Upper lobe of left lung (tissue), 6 donors: ENCODE results near the gene SPOCK1. TPM values are rescaled to one million over a fixed set of nuclear protein-coding genes. Genes with fewer than 3 reads are reported as not detected.

Experiments
- ATAC-seq, 2 donors: fragments of 200-7000 bp; cut with Tn5 transposase; one replicate each; pipeline ENCODE4 v1.9.1; 2022; ENCODE audit warnings: mild to moderate bottlenecking in 2 of 2, moderate library complexity in 2 of 2; ENCODE audit not compliant: low FRiP score in 2 of 2
- DNase-seq, 2 donors: peaks; one replicate each; pipeline ENCODE4 v3.0.0-alpha.2; 2019 to 2020
- H3K27ac ChIP-seq, 4 donors: fragments of 200-600 bp; sonication (generic); one replicate each; pipeline ENCODE4 v1.5.1; 2016 to 2019
- H3K27me3 ChIP-seq, 4 donors: fragments of 200-600 bp; sonication (generic); one replicate each; pipeline ENCODE4 v1.5.1; 2017 to 2019
- H3K36me3 ChIP-seq, 4 donors: fragments of 200-600 bp; sonication (generic); one replicate each; pipeline ENCODE4 v1.5.1; 2016 to 2019
- H3K4me1 ChIP-seq, 4 donors: fragments of 200-600 bp; sonication (generic); one replicate each; pipeline ENCODE4 v1.5.1; 2018 to 2019
- H3K4me3 ChIP-seq, 4 donors: fragments of 200-600 bp; sonication (generic); one replicate each; pipeline ENCODE4 v1.5.1; 2017 to 2019; ENCODE audit warnings: mild to moderate bottlenecking in 2 of 4, moderate library complexity in 1 of 4
- H3K9me3 ChIP-seq, 4 donors: fragments of 200-600 bp; sonication (generic); one replicate each; pipeline ENCODE4 v1.5.1; 2018 to 2019
- EP300 ChIP-seq, 4 donors: sonication (generic); formaldehyde crosslinking; IDR thresholded peaks; one replicate each; pipeline ENCODE4 v1.5.1; 2017; ENCODE audit warnings: antibody characterized with exemption in 4 of 4, control low read depth in 2 of 4
- POLR2A ChIP-seq, 4 donors: fragments of 450-650 bp; IDR thresholded peaks; one replicate each; pipeline ENCODE4 v1.5.1; 2016 to 2017; ENCODE audit warnings: antibody characterized with exemption in 4 of 4, mild to moderate bottlenecking in 2 of 4
- POLR2AphosphoS5 ChIP-seq, 2 donors: sonication (generic); formaldehyde crosslinking; IDR thresholded peaks; one replicate each; pipeline ENCODE4 v1.5.1; 2017; ENCODE audit warnings: antibody characterized with exemption in 2 of 2
- WGBS, 2 donors: methylation state at CpG; one replicate each; pipeline ENCODE4 v1.1.5; 2017 to 2018; 5-methylcytosine and 5-hydroxymethylcytosine counted together
- total RNA-seq, 6 donors: library from RNA; depleted of rRNA in 4 of 6; stranded (reverse); fragments of >200 nt in 4 of 6; gene quantifications; one replicate each; pipeline versions ENCODE4 v1.1.0 to v1.2.1, GENCODE V29; 2016 to 2021
- TF ChIP-seq, protein P1 (sequence below), 6 experiments: fragments of 450-650 bp in 4 of 6; fragments of 200-600 bp in 2 of 6; sonication (generic) in 2 of 6; IDR thresholded peaks; one replicate each; pipeline ENCODE4 v1.5.1; 2016 to 2019; ENCODE audit warnings: antibody characterized with exemption in 6 of 6
- donor health status: DM: no; HTN: no; CAD: no; lungs with moderate emphysema.
- donor health status: DM: no; HTN: yes; CAD: no; lungs with severe emphysema.

SPOCK1 gene
- total RNA-seq, 6 donors from 2014 or later: 0.33 to 16.6 (median 2.0) TPM; not detected in 1

DNA sequence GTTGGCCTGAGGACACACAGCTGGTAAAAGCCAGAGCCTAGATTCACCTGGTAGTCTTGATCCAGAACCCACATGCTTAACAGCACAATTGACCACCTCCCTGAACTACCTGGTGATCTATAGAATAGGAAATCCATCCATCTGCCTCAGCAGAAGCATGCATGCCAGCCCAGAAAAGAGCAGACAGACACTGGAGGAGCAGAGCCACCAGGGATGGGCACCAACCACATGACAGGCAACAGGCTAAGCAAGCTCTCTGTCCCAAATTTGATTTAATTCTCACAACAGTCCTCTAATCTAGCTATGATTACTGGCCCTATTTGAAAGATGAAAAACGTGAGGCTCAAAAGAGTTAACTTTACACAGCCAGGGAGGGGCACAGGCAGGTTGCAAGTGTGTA is 208.1 kb downstream of the SPOCK1 start:
- no peaks in the 10 kb centered on the region for H3K9me3 ChIP-seq
- H3K4me3 ChIP-seq: no peak overlapping the region
- no peak for TF ChIP-seq POLR2A (IDR thresholded peaks at IDR 0.05)
- TF ChIP-seq EP300 (IDR thresholded peaks at IDR 0.05): no peak
- no peak for TF ChIP-seq POLR2AphosphoS5 (IDR thresholded peaks at IDR 0.05)
- ATAC-seq (no peak), DNase-seq (no peak)
- no peaks in the 10 kb centered on the region for H3K36me3 ChIP-seq
- no peaks in the 10 kb centered on the region for H3K4me1 ChIP-seq
- H3K27me3 ChIP-seq: no peaks in the 10 kb centered on the region
- 29 to 62% methylated on average over 1 of the region's 1 CpG for WGBS, 2 donors
- H3K27ac ChIP-seq: no peak overlapping the region

DNA sequence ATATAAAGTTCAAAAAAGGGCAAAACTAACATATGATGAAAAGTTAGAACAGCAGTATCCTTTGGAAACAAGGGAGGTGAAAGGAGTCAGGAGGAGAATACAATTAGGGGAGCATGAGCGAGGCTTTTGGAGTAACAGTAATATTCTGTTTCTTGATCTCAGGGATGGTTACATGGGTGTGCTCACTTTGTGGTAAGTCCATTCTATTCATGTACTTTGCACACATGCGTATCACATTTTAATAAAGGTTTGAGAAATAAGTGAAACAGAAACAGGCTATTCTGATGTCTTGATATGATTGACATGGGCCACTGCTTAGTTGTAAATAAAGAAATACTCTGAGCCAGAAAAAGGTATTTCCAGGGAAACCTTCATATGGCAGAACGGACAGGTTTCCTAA is 208.8 kb downstream of the SPOCK1 start:
- WGBS, 2 donors: 90 to 91% methylated on average over 3 of the region's 3 CpGs
- Histone ChIP-seq H3K27ac (no peak overlapping the region), H3K4me3 (no peak overlapping the region), H3K9me3 (no peaks in the 10 kb centered on the region), H3K27me3 (no peaks in the 10 kb centered on the region), H3K4me1 (no peaks in the 10 kb centered on the region), H3K36me3 (no peaks in the 10 kb centered on the region)
- ATAC-seq (no peak), DNase-seq (no peak)
- TF ChIP-seq EP300 (IDR thresholded peaks at IDR 0.05): no peak
- TF ChIP-seq, protein P1, sequence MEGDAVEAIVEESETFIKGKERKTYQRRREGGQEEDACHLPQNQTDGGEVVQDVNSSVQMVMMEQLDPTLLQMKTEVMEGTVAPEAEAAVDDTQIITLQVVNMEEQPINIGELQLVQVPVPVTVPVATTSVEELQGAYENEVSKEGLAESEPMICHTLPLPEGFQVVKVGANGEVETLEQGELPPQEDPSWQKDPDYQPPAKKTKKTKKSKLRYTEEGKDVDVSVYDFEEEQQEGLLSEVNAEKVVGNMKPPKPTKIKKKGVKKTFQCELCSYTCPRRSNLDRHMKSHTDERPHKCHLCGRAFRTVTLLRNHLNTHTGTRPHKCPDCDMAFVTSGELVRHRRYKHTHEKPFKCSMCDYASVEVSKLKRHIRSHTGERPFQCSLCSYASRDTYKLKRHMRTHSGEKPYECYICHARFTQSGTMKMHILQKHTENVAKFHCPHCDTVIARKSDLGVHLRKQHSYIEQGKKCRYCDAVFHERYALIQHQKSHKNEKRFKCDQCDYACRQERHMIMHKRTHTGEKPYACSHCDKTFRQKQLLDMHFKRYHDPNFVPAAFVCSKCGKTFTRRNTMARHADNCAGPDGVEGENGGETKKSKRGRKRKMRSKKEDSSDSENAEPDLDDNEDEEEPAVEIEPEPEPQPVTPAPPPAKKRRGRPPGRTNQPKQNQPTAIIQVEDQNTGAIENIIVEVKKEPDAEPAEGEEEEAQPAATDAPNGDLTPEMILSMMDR (IDR thresholded peaks at IDR 0.05): no peak

DNA sequence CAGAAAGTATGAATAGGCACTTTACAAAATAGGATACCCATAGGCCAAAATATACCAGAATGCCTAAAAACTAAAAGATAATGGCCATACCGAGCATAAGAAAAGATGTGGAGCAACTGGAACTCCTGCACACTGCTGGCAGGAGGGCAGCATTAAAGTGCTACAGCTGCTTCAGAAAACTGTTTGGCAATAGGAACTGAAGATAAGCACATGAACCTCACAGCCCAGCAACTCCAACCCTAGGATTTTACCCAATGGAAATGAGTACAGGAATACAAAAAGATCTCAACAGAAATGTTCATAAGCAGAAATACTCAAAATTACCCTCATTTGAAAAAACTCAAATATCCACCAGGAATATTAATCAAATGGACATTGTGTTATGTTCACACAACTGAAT is 209.3 kb downstream of the SPOCK1 start:
- Histone ChIP-seq H3K4me1 (no peaks in the 10 kb centered on the region), H3K27ac (no peak overlapping the region), H3K9me3 (no peaks in the 10 kb centered on the region), H3K4me3 (no peak overlapping the region), H3K36me3 (no peaks in the 10 kb centered on the region), H3K27me3 (no peaks in the 10 kb centered on the region)
- ATAC-seq (no peak), DNase-seq (no peak)
- TF ChIP-seq POLR2AphosphoS5 (IDR thresholded peaks at IDR 0.05) (no peak), EP300 (IDR thresholded peaks at IDR 0.05) (no peak)
- 76 to 90% methylated on average over 1 of the region's 1 CpG for WGBS, 2 donors

DNA sequence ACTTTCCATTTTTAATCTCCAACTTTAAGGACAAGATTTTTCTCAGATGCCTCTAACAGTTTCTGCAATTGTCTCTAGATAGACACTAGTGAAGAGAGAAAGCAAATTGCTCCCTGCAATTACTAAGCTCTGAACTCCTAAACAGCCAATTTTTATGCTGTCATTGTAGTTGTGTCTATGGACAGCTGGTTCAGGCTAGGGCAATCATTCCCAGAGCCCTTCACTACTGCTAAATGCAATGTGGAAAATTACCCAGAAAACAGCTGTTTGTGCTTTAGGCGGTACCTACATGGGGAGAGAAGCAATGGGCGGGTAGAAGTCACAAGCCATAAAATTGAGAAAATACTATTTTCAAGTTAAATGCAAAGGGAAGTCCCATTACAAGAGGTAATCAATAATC is 211.6 kb downstream of the SPOCK1 start:
- Histone ChIP-seq H3K4me3 (no peak overlapping the region), H3K4me1 (no peaks in the 10 kb centered on the region), H3K27me3 (no peaks in the 10 kb centered on the region), H3K36me3 (no peaks in the 10 kb centered on the region), H3K27ac (no peak overlapping the region), H3K9me3 (no peaks in the 10 kb centered on the region)
- 86 to 96% methylated on average over 2 of the region's 2 CpGs for WGBS, 2 donors
- TF ChIP-seq, protein P1 (IDR thresholded peaks at IDR 0.05): no peak
- TF ChIP-seq EP300 (IDR thresholded peaks at IDR 0.05) (no peak), POLR2AphosphoS5 (IDR thresholded peaks at IDR 0.05) (no peak), POLR2A (IDR thresholded peaks at IDR 0.05) (no peak)
- ATAC-seq (no peak), DNase-seq (no peak)

DNA sequence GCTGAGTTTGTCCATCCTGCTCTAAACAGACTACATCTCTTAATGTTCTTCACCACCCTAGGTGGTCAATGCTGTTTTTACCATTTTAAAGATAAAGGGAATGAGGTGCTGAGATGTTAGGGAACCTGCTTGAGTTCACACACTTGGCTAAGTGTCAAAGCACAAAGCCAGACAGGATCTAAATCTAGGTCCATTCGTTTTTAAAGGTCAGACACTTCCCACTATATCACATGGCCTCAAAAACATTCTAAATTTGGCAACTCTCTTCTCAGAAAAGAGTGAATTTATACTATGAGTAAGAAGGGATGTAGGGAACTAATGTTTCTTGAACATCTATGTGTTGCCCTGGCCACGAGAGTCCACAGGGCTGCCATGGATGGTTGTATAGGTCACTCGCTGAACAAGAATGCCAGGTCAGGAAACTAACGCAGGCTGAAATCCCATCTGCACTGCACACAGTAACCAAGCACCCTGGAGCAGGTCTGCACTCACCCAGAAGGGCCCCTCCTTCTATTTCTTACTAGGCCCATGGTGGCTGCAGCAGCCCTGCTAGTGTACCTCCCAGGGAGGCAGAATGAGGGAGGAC is 213.0 kb downstream of the SPOCK1 start:
- ATAC-seq: no peak
- TF ChIP-seq POLR2AphosphoS5 (IDR thresholded peaks at IDR 0.05) (no peak), POLR2A (IDR thresholded peaks at IDR 0.05) (no peak), EP300 (IDR thresholded peaks at IDR 0.05) (no peak)
- TF ChIP-seq, protein P1 (IDR thresholded peaks at IDR 0.05): no peak
- H3K4me1 ChIP-seq: no peaks in the 10 kb centered on the region
- H3K9me3 ChIP-seq: no peaks in the 10 kb centered on the region
- H3K27ac ChIP-seq: no peak overlapping the region
- no peak overlapping the region for H3K4me3 ChIP-seq
- 67 to 75% methylated on average over 4 of the region's 4 CpGs for WGBS, 2 donors
- no peaks in the 10 kb centered on the region for H3K27me3 ChIP-seq
- H3K36me3 ChIP-seq: no peaks in the 10 kb centered on the region
- no peak for DNase-seq

DNA sequence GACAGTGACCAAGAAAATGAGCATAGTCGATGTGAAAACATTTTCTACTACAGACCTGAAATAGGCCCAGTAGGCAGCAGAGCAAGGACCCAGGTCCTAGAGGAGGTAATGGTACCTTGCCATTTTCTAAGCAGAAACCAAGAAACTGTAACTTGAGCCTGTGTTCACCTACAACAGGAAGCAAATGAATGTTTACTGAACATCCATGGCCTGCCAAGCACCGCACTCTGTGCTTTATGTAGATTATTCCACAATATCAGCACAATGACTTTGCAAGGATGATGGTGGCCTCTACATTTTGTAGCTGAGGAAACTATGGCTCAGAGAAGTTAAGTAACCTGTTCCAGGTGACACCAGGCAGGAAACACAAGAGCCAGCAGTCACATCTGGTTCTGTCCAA is 215.3 kb downstream of the SPOCK1 start:
- Histone ChIP-seq H3K4me3 (no peak overlapping the region), H3K36me3 (no peaks in the 10 kb centered on the region), H3K27ac (no peak overlapping the region), H3K27me3 (no peaks in the 10 kb centered on the region), H3K4me1 (no peaks in the 10 kb centered on the region), H3K9me3 (no peaks in the 10 kb centered on the region)
- no peak for DNase-seq
- no peak for ATAC-seq
- TF ChIP-seq, protein P1 (IDR thresholded peaks at IDR 0.05): no peak
- no peak for TF ChIP-seq POLR2AphosphoS5 (IDR thresholded peaks at IDR 0.05)
- no peak for TF ChIP-seq POLR2A (IDR thresholded peaks at IDR 0.05)
- TF ChIP-seq EP300 (IDR thresholded peaks at IDR 0.05): no peak
- WGBS, 2 donors: 79 to 91% methylated on average over 2 of the region's 2 CpGs
